ENCODE results near the gene SPAG16. TPM values are rescaled to one million over a fixed set of nuclear protein-coding genes. Genes with fewer than 3 reads are reported as not detected.

SPAG16 gene
- polyA plus RNA-seq, 1 of the 3 experiments (the other 2 are of a cell fraction), result 29.5 TPM

GRCh38 chr2:214103276-214104001 lies 819.2 kb downstream of the SPAG16 start (continued):
- no peak for TF ChIP-seq IRF3 (IDR thresholded peaks at IDR 0.05; ENCODE audit: low read depth, low read length)
- no peak for TF ChIP-seq CTCF (IDR thresholded peaks at IDR 0.05)

DNA sequence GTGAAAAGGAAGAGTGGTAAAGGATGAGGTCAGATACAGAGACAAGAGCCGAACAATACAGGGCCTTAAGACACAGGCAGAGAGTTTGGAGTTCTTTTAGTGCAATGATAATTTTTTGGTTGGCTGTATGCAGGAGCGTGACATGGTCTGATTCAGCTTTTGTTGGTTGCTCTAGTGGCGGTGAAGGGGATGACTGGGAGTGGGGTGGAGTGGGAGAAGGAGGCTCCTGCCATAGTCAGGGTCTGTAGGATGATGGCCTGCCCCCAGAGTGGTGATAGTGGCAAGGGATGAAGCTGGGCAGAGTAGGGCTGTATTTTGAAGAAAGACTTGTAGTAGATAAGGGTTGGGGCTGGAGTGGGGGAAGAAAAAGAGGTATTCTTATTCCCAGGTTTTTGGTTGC lies 820.0 kb downstream of the SPAG16 start:
- H4K20me1 ChIP-seq (ENCODE audit: insufficient read depth), result no peaks in the 10 kb centered on the region
- 81% methylated on average over 3 of the region's 3 CpGs for WGBS (ENCODE audit: low lambda C conversion rate)

More for the DNA sequence above, 820.0 kb downstream of the SPAG16 start:
- no peak overlapping the region for H3K9ac ChIP-seq
- DNase-seq, result no peak
- no peaks in the 10 kb centered on the region for H3K79me2 ChIP-seq (ENCODE audit: insufficient read depth)
- H3K36me3 ChIP-seq (replicated peaks in 1 of 2; ENCODE audit: control insufficient read depth in 1 of 2, insufficient read depth in 2 of 2, low read length in 1 of 2), result no peaks in the 10 kb centered on the region
- H3K9me2 ChIP-seq, result no peaks in the 10 kb centered on the region
- H3K4me3 ChIP-seq (ENCODE audit: low read depth in 2 of 2, low read length in 1 of 2), result no peak overlapping the region
- no peak for TF ChIP-seq RFX5 (IDR thresholded peaks at IDR 0.05; ENCODE audit: low read length)
- TF ChIP-seq TAF1 (IDR thresholded peaks at IDR 0.05; ENCODE audit: borderline replicate concordance, low read depth, low read length), result no peak
- no peak for TF ChIP-seq MEF2A (IDR thresholded peaks at IDR 0.05; ENCODE audit: borderline replicate concordance, low read depth)
- TF ChIP-seq EZH2phosphoT487 (IDR thresholded peaks at IDR 0.05; ENCODE audit: borderline replicate concordance, low read depth), result no peak
- no peak for TF ChIP-seq YY1 (IDR thresholded peaks at IDR 0.05; ENCODE audit: low read depth)
- TF ChIP-seq EP300 (IDR thresholded peaks at IDR 0.05; ENCODE audit: borderline replicate concordance in 1 of 2, low read depth in 1 of 2, low read length in 1 of 2), result no peak
- no peak for TF ChIP-seq USF1 (IDR thresholded peaks at IDR 0.05; ENCODE audit: borderline replicate concordance, low read depth)
- TF ChIP-seq, protein P1, sequence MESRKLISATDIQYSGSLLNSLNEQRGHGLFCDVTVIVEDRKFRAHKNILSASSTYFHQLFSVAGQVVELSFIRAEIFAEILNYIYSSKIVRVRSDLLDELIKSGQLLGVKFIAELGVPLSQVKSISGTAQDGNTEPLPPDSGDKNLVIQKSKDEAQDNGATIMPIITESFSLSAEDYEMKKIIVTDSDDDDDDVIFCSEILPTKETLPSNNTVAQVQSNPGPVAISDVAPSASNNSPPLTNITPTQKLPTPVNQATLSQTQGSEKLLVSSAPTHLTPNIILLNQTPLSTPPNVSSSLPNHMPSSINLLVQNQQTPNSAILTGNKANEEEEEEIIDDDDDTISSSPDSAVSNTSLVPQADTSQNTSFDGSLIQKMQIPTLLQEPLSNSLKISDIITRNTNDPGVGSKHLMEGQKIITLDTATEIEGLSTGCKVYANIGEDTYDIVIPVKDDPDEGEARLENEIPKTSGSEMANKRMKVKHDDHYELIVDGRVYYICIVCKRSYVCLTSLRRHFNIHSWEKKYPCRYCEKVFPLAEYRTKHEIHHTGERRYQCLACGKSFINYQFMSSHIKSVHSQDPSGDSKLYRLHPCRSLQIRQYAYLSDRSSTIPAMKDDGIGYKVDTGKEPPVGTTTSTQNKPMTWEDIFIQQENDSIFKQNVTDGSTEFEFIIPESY (IDR thresholded peaks at IDR 0.05; ENCODE audit: borderline replicate concordance, low read depth), result no peak
- TF ChIP-seq ELF1 (IDR thresholded peaks at IDR 0.05), result no peak
- no peak for TF ChIP-seq IRF3 (IDR thresholded peaks at IDR 0.05; ENCODE audit: low read depth, low read length)
- no peak for TF ChIP-seq NRF1 (IDR thresholded peaks at IDR 0.05; ENCODE audit: low read depth, low read length)
- no peak for TF ChIP-seq TEAD4 (IDR thresholded peaks at IDR 0.05; ENCODE audit: borderline replicate concordance, insufficient read depth)
- no peaks in the 10 kb centered on the region for H3K9me3 ChIP-seq
- H3K27me3 ChIP-seq (ENCODE audit: insufficient read depth), result no peaks in the 10 kb centered on the region
- no peak overlapping the region for H3K27ac ChIP-seq (ENCODE audit: low read depth in 2 of 2, low read length in 1 of 2)
- no peak overlapping the region; the same call in 1 of the 2 replicates for H3K4me2 ChIP-seq
- ChIA-PET POLR2A (interaction anchor here (0.6 kb wide), 1 partner anchor 283 kb away, joined by 3 read pairs; no protein-coding TSS in a partner anchor), CTCF (interaction anchor here (1.4 to 1.8 kb wide), 2 partner anchors 11 to 87 kb away, joined by 3 to 4 read pairs; no protein-coding TSS in a partner anchor)
- H3F3A ChIP-seq (replicated peaks; ENCODE audit: insufficient read depth), result no peaks in the 10 kb centered on the region
- peaks cover 0 to 11% of the 10 kb centered on the region in 2 experiments; a peak in 2 of 4 replicates for H3K4me1 ChIP-seq (ENCODE audit: control insufficient read depth in 1 of 2, insufficient read depth in 2 of 2, low read depth in 1 of 2, low read length in 1 of 2)
- no peak overlapping the region for H2AFZ ChIP-seq (ENCODE audit: low read depth)
